ENCODE results near the gene GFOD1.

Gene GFOD1

GRCh38 chr6:13368079-13368730 is 119.2 kb downstream of the GFOD1 start:
- H3K4me3 ChIP-seq (ENCODE audit: low read depth, low read length) = no peak overlapping the region
- TF ChIP-seq CTCF (IDR thresholded peaks at IDR 0.05; ENCODE audit: borderline replicate concordance, insufficient read depth, low read depth, low read length) = no peak

GRCh38 chr6:13367396-13367795 is 120.0 kb downstream of the GFOD1 start:
- TF ChIP-seq CTCF (IDR thresholded peaks at IDR 0.05; ENCODE audit: borderline replicate concordance, insufficient read depth, low read depth, low read length) = no peak
- H3K4me3 ChIP-seq (ENCODE audit: low read depth, low read length) = no peak overlapping the region

GRCh38 chr6:13365320-13365719 is 122.1 kb downstream of the GFOD1 start:
- H3K4me3 ChIP-seq (ENCODE audit: low read depth, low read length) = no peak overlapping the region
- no peak for TF ChIP-seq CTCF (IDR thresholded peaks at IDR 0.05; ENCODE audit: borderline replicate concordance, insufficient read depth, low read depth, low read length)

DNA sequence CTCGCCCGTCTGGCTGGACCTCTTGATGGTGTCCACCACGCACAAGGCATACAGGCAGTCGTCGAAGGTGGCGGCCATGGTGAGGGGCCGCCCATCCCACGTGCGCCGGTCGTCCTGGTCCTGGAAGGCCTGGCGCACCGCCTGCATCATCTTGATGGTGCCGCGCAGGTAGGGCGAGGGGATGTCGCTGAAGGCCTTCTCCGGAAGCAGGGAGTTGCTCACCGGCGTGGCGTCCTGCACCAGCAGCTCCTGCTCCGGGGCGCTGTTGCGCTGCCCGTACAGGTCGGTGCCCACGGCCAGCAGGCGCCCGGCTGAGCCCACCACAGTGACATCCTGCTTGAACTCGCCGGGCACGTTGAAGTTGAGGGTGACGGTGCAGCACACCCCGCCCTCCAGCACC is 122.6 kb downstream of the GFOD1 start:
- H3K4me3 ChIP-seq (ENCODE audit: low read depth, low read length) = no peak overlapping the region
- no peak for TF ChIP-seq CTCF (IDR thresholded peaks at IDR 0.05; ENCODE audit: borderline replicate concordance, insufficient read depth, low read depth, low read length)

DNA sequence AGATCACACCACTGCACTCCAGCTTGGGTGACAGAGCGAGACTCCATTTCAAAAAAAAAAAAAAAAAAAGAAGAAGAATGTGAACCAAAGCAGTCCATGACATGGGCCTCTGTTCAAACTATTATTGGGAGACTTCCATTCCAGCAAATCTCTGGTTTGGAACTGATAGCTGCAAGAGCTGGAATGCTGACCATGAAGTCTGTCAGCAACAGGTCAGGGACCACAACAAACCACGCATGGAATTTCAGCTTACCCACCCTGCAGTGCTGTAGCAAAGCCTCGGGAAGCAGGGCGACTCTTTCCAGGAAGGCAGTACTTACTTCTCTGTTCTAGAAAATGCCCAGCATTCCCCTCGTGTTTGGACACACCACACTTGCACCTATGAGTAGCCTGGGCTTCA is 125.0 kb downstream of the GFOD1 start:
- no peak overlapping the region for H3K4me3 ChIP-seq (ENCODE audit: low read depth, low read length)
- TF ChIP-seq CTCF (IDR thresholded peaks at IDR 0.05; ENCODE audit: borderline replicate concordance, insufficient read depth, low read depth, low read length) = no peak

DNA sequence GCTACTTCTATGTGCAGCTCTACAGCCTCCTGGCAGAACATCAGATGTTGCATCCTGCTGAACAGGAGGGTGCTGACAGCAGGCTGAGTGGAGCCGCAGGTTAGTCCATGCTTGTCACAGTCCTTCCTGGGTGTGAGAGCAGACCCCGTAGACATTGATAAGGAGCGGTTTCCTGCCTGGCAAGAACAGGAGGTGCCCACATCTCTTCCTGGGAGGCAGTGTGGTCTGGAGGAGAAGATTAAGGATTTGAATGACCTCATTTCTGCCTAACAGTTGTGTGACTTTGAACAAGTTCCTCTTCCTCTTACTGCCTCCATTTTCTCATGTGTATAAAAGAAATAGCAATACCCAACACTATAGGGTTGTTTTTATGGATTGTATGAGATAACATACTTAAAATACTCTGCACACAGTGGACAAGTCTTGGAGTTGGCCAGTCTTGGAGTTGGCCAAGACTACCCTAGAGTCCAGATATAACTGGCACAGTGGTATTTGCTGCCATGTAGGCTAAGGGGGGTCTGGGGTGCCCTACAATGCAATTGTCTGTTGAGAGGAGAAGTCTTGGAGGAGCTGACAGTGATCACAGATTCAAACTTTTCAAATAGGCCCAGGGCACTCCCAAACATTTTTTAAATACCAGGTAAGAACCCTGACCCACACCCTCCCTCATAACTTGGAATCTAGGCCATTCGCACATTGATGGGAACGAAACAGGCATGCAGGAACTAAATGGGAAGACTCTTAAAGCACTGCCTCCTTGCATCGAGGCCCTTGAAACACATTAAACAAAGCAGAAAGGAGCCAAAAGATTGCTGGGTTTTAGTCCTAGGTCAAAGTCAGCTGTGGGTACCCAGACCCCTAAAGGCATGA is 126.5 kb downstream of the GFOD1 start:
- TF ChIP-seq CTCF (IDR thresholded peaks at IDR 0.05; ENCODE audit: borderline replicate concordance, insufficient read depth, low read depth, low read length) = no peak
- H3K4me3 ChIP-seq (ENCODE audit: low read depth, low read length) = no peak overlapping the region

- no peak overlapping the region for H3K4me3 ChIP-seq (ENCODE audit: low read depth, low read length)
- no peak for TF ChIP-seq CTCF (IDR thresholded peaks at IDR 0.05; ENCODE audit: borderline replicate concordance, insufficient read depth, low read depth, low read length)
Observed at GRCh38 chr6:13359287-13359686, 128.1 kb downstream of the GFOD1 start.

Measured in GM12875 (cell line).